H1 (cell line): ENCODE data around the gene KCNC2. TPM values are rescaled to one million over a fixed set of nuclear protein-coding genes. Genes with fewer than 3 reads are reported as not detected.

Source experiments
- CTCF ChIA-PET: fragments of 300-600 bp; sonication (Branson Sonifier 250); formaldehyde crosslinking; loops from one replicate; lab custom pipeline; 2021; ENCODE audit not compliant: partially characterized antibody; lab: Charles Lee
- POLR2A ChIA-PET: fragments of 300-600 bp; sonication (Branson Sonifier 250); formaldehyde crosslinking; loops from one replicate; lab custom pipeline; 2021; ENCODE audit warnings: inconsistent platforms; ENCODE audit not compliant: partially characterized antibody; lab: Charles Lee
- DNase-seq, 2 experiments: peaks; one replicate each; pipeline versions ENCODE4 v3.0.0 to v3.0.0-alpha.2; 2010 to 2022; ENCODE audit warnings: low spot score in 2 of 2, low read depth in 1 of 2, mixed read lengths in 1 of 2
- FAIRE-seq: peaks from 2 replicates; lab custom pipeline; 2011; peaks lifted over from hg19 to GRCh38; lab: Jason Lieb, UNC
- H2AFZ ChIP-seq: 2 replicates; pipeline ENCODE4 v1.8.1; 2012; ENCODE audit warnings: low read length, inconsistent platforms
- H2AK5ac ChIP-seq: 2 replicates; pipeline ENCODE4 v1.6.1; 2013; ENCODE audit warnings: low read depth, low read length
- H2BK120ac ChIP-seq: replicated peaks from 2 replicates; pipeline ENCODE3; 2013; ENCODE audit warnings: low read depth, low read length, inconsistent platforms
- H2BK12ac ChIP-seq: 2 replicates; pipeline ENCODE4 v1.6.1; 2013; ENCODE audit warnings: low read depth, low read length
- H2BK15ac ChIP-seq: 2 replicates; pipeline ENCODE4 v1.6.1; 2013; ENCODE audit warnings: low read length
- H2BK20ac ChIP-seq: 2 replicates; pipeline ENCODE4 v1.6.1; 2013; ENCODE audit warnings: low read length
- H2BK5ac ChIP-seq: 2 replicates; pipeline ENCODE4 v1.6.1; 2013; ENCODE audit warnings: low read depth, low read length
- H3K14ac ChIP-seq: 2 replicates; pipeline ENCODE4 v1.6.1; 2013; ENCODE audit warnings: inconsistent platforms; ENCODE audit not compliant: insufficient read length
- H3K18ac ChIP-seq: 2 replicates; pipeline ENCODE4 v1.6.1; 2013; ENCODE audit warnings: low read length; ENCODE audit errors: extremely low read depth
- H3K23ac ChIP-seq: 2 replicates; pipeline ENCODE4 v1.6.1; 2013; ENCODE audit warnings: inconsistent platforms; ENCODE audit not compliant: insufficient read length
- H3K23me2 ChIP-seq: 2 replicates; pipeline ENCODE4 v1.6.1; 2013; ENCODE audit warnings: low read depth, low read length
- H3K27ac ChIP-seq: 2 replicates; pipeline ENCODE4 v1.6.1; 2011; ENCODE audit warnings: low read depth, low read length, inconsistent platforms
- H3K27me3 ChIP-seq, 4 experiments: replicated peaks in 1 of 4; 1 replicate in 1 of 4; 2 replicates in 3 of 4; pipeline versions ENCODE4 v1.6.1 to v1.8.1; 2011 to 2013; ENCODE audit warnings: low read length in 3 of 4, mild to moderate bottlenecking in 3 of 4, inconsistent platforms in 2 of 4, mixed read lengths in 2 of 4, moderate library complexity in 1 of 4; ENCODE audit not compliant: control insufficient read depth in 3 of 4, insufficient read depth in 3 of 4; ENCODE audit errors: extremely low read depth in 1 of 4
- H3K36me3 ChIP-seq, 4 experiments: 2 replicates each; pipeline versions ENCODE4 v1.6.1 to v1.8.1; 2011 to 2013; ENCODE audit warnings: mild to moderate bottlenecking in 4 of 4, low read length in 3 of 4, moderate library complexity in 2 of 4, control low read depth in 1 of 4, inconsistent platforms in 1 of 4; ENCODE audit not compliant: insufficient read depth in 4 of 4, control insufficient read depth in 2 of 4
- H3K4ac ChIP-seq: replicated peaks from 2 replicates; pipeline ENCODE3; 2013; ENCODE audit warnings: low read length, low read depth, mixed read lengths, inconsistent platforms; ENCODE audit not compliant: insufficient read length
- H3K4me1 ChIP-seq, 4 experiments: replicated peaks in 1 of 4; 1 replicate in 1 of 4; 2 replicates in 3 of 4; pipeline versions ENCODE4 v1.6.1 to v1.8.1; 2011 to 2013; ENCODE audit warnings: low read length in 3 of 4, inconsistent platforms in 2 of 4, mixed read lengths in 1 of 4; ENCODE audit not compliant: insufficient read depth in 4 of 4, control insufficient read depth in 3 of 4
- H3K4me2 ChIP-seq, 2 experiments: 2 replicates each; pipeline versions ENCODE4 v1.6.1 to v1.8.1; 2011 to 2013; ENCODE audit warnings: low read depth in 2 of 2, low read length in 2 of 2, control low read depth in 1 of 2, inconsistent platforms in 1 of 2, mild to moderate bottlenecking in 1 of 2; ENCODE audit not compliant: insufficient read depth in 1 of 2
- H3K4me3 ChIP-seq, 4 experiments: fragments of 200-600, 300-600 bp in 1 of 4; sonication (generic), shearing (Covaris generic), sonication (Bioruptor Twin) in 1 of 4; 2 replicates each; pipeline versions ENCODE4 v1.5.1 to v1.8.1; 2011 to 2016; ENCODE audit warnings: low read length in 4 of 4, low read depth in 3 of 4, control low read depth in 2 of 4, inconsistent platforms in 2 of 4, mild to moderate bottlenecking in 2 of 4, mixed read lengths in 1 of 4, moderate library complexity in 1 of 4; ENCODE audit not compliant: insufficient read depth in 2 of 4; ENCODE audit errors: extremely low read depth in 1 of 4
- H3K56ac ChIP-seq: replicated peaks from 2 replicates; pipeline ENCODE3; 2013; ENCODE audit warnings: low read depth, mild to moderate bottlenecking, mixed read lengths, low read length, inconsistent platforms; ENCODE audit not compliant: insufficient read length
- H3K79me1 ChIP-seq: 2 replicates; pipeline ENCODE4 v1.6.1; 2013; ENCODE audit warnings: low read depth, low read length, control low read depth
- H3K79me2 ChIP-seq, 2 experiments: 2 replicates each; pipeline versions ENCODE4 v1.6.1 to v1.8.1; 2012 to 2013; ENCODE audit warnings: low read length in 2 of 2, mild to moderate bottlenecking in 2 of 2, inconsistent platforms in 1 of 2; ENCODE audit not compliant: insufficient read depth in 2 of 2, control insufficient read depth in 1 of 2
- H3K9ac ChIP-seq, 4 experiments: replicated peaks in 1 of 4; 1 replicate in 1 of 4; 2 replicates in 3 of 4; pipeline versions ENCODE4 v1.6.1 to v1.8.1; 2011 to 2013; ENCODE audit warnings: low read depth in 3 of 4, low read length in 3 of 4, control low read depth in 2 of 4, mild to moderate bottlenecking in 2 of 4, moderate library complexity in 2 of 4, inconsistent platforms in 1 of 4; ENCODE audit errors: extremely low read depth in 1 of 4
- H3K9me3 ChIP-seq, 2 experiments: 2 replicates each; pipeline versions ENCODE4 v1.6.1 to v1.8.1; 2012 to 2013; ENCODE audit warnings: mild to moderate bottlenecking in 2 of 2, moderate library complexity in 2 of 2, control low read depth in 1 of 2, inconsistent platforms in 1 of 2, low read depth in 1 of 2, low read length in 1 of 2, mixed read lengths in 1 of 2; ENCODE audit not compliant: insufficient read depth in 2 of 2
- H4K20me1 ChIP-seq, 2 experiments: replicated peaks in 1 of 2; 2 replicates each; pipeline versions ENCODE3 to v1.8.1; 2011 to 2013; ENCODE audit warnings: inconsistent platforms in 2 of 2, low read length in 2 of 2, mild to moderate bottlenecking in 1 of 2; ENCODE audit not compliant: insufficient read depth in 2 of 2, control insufficient read depth in 1 of 2
- H4K5ac ChIP-seq: 2 replicates; pipeline ENCODE4 v1.6.1; 2013; ENCODE audit warnings: low read length, low read depth, mixed read lengths, inconsistent platforms; ENCODE audit not compliant: insufficient read length
- H4K8ac ChIP-seq: 2 replicates; pipeline ENCODE4 v1.8.0; 2013; ENCODE audit warnings: mild to moderate bottlenecking, moderate library complexity, low read length, inconsistent platforms; ENCODE audit not compliant: insufficient read depth; ENCODE audit errors: extremely low read depth
- H4K91ac ChIP-seq: replicated peaks from 2 replicates; pipeline ENCODE3; 2013; ENCODE audit warnings: low read length, mixed read lengths, inconsistent platforms; ENCODE audit not compliant: insufficient read length
- ASH2L ChIP-seq: fragments of 200-600, 300-600 bp; sonication (generic); IDR thresholded peaks from one replicate; pipeline ENCODE4 v1.7.1; 2017; ENCODE audit warnings: low read length
- ATF2 ChIP-seq: IDR thresholded peaks from 2 replicates; pipeline ENCODE4 v1.6.1; 2012; ENCODE audit warnings: low read length, inconsistent platforms
- BCL11A ChIP-seq, 2 experiments: IDR thresholded peaks; one replicate each; pipeline ENCODE4 v1.6.1; 2011; ENCODE audit warnings: low read depth in 2 of 2, low read length in 2 of 2, mild to moderate bottlenecking in 2 of 2
- CBX8 ChIP-seq: fragments of 300-800, 300-1000 bp; sonication (generic); IDR thresholded peaks from 2 replicates; pipeline ENCODE4 v1.7.1; 2016; ENCODE audit warnings: low read depth, low read length, borderline replicate concordance
- CTBP2 ChIP-seq: IDR thresholded peaks from 2 replicates; pipeline ENCODE4 v1.7.0; 2011; ENCODE audit warnings: borderline replicate concordance, mild to moderate bottlenecking, moderate library complexity, mixed read lengths, low read length; ENCODE audit not compliant: insufficient read depth, insufficient read length
- EP300 ChIP-seq, 2 experiments: IDR thresholded peaks; 1 replicate in 1 of 2; 2 replicates in 1 of 2; pipeline ENCODE4 v1.6.1; 2011 to 2012; ENCODE audit warnings: low read depth in 2 of 2, low read length in 2 of 2, mild to moderate bottlenecking in 2 of 2, borderline replicate concordance in 1 of 2, inconsistent platforms in 1 of 2, moderate library complexity in 1 of 2
- GTF2F1 ChIP-seq: IDR thresholded peaks from 2 replicates; pipeline ENCODE4 v1.6.1; 2012; ENCODE audit warnings: low read depth, low read length, improper control_type of control experiment, borderline replicate concordance
- KDM1A ChIP-seq: fragments of 200-600, 300-600 bp; sonication (generic); IDR thresholded peaks from 2 replicates; pipeline ENCODE4 v1.7.1; 2016; ENCODE audit warnings: mild to moderate bottlenecking, low read length, borderline replicate concordance
- POLR2AphosphoS5 ChIP-seq: IDR thresholded peaks from 2 replicates; pipeline ENCODE4 v1.6.1; 2011; ENCODE audit warnings: low read depth, low read length
- SAP30 ChIP-seq: fragments of 300-600 bp; sonication (generic); IDR thresholded peaks from 2 replicates; pipeline ENCODE4 v1.7.1; 2012; ENCODE audit warnings: low read length, moderate library complexity, mild to moderate bottlenecking, inconsistent platforms; ENCODE audit not compliant: insufficient read depth, insufficient replicate concordance
- SIN3A ChIP-seq, 2 experiments: IDR thresholded peaks in 1 of 2; conservative IDR thresholded peaks in 1 of 2; 2 replicates each; pipeline ENCODE4 v1.6.1; 2011 to 2012; ENCODE audit warnings: low read length in 2 of 2, improper control_type of control experiment in 1 of 2, low read depth in 1 of 2, mild to moderate bottlenecking in 1 of 2
- SP4 ChIP-seq: IDR thresholded peaks from 2 replicates; pipeline ENCODE4 v1.6.1; 2012; ENCODE audit warnings: low read length, inconsistent platforms
- TBP ChIP-seq: IDR thresholded peaks from 2 replicates; pipeline ENCODE4 v1.6.1; 2011; ENCODE audit warnings: low read depth, low read length, improper control_type of control experiment
- WGBS, 2 experiments: shearing (Covaris generic) in 1 of 2; methylation state at CpG; one replicate each; pipeline versions ENCODE4 v1.1.6 to v1.1.7; 2013 to 2015; ENCODE audit warnings: low lambda C conversion rate in 2 of 2, mixed read lengths in 2 of 2, inconsistent platforms in 1 of 2, low coverage in 1 of 2, missing lambda C conversion rate in 1 of 2; ENCODE audit not compliant: insufficient replicate concordance in 2 of 2, insufficient coverage in 1 of 2, insufficient read length in 1 of 2; ENCODE audit errors: extremely low coverage in 1 of 2, missing lambda C conversion rate in 1 of 2; 5-methylcytosine and 5-hydroxymethylcytosine counted together
- polyA plus RNA-seq, 7 experiments: library from polyadenylated mRNA; depleted of rRNA in 3 of 7; stranded (reverse) in 5 of 7; unstranded in 2 of 7; fragments of >200 nt in 5 of 7; fragments of 200-250 nt in 2 of 7; gene quantifications; 1 replicate in 5 of 7; 2 replicates in 1 of 7; 4 replicates in 1 of 7; pipeline versions ENCODE4 v1.2.1 to v1.2.3, GENCODE V29; 2011 to 2013; ENCODE audit warnings: missing spikeins in 2 of 7, mixed read lengths in 2 of 7
- total RNA-seq: library from RNA; stranded (reverse); fragmentation: NEBNext Ultra II Directional; extraction: Animal tissue kit (Norgen Biotek cat#: 25700); gene quantifications from 2 replicates; pipeline ENCODE4 v1.2.1, GENCODE V29; 2021

Gene KCNC2
- total and polyA plus RNA-seq, 2 of the 8 experiments (the other 6 are each of a cell fraction or from before 2014, with no cell fraction given) = 0.03 TPM; not detected in 1

GRCh38 chr12:75048767-75049166 is 160.9 kb downstream of the KCNC2 start:
- no peak for FAIRE-seq
- no peak for TF ChIP-seq EP300 (IDR thresholded peaks at IDR 0.05; ENCODE audit: borderline replicate concordance in 1 of 2, low read depth in 2 of 2, low read length in 2 of 2)
- no peak for TF ChIP-seq ASH2L
- TF ChIP-seq TBP = no peak
- TF ChIP-seq BCL11A (IDR thresholded peaks at IDR 0.05; ENCODE audit: low read depth in 2 of 2, low read length in 2 of 2) = no peak
- TF ChIP-seq SAP30 = no peak
- TF ChIP-seq SIN3A (conservative IDR thresholded peaks at IDR 0.05 in 1 of 2, IDR thresholded peaks at IDR 0.05 in 1 of 2; ENCODE audit: low read depth in 1 of 2, low read length in 2 of 2) = no peak
- TF ChIP-seq CTBP2 = no peak
- no peak for TF ChIP-seq ATF2
- no peak for TF ChIP-seq POLR2AphosphoS5
- no peak for TF ChIP-seq SP4
- TF ChIP-seq CBX8 = no peak
- no peak for TF ChIP-seq KDM1A
- no peak for TF ChIP-seq GTF2F1

More at GRCh38 chr12:75048767-75049166, 160.9 kb downstream of the KCNC2 start:
- H3K79me1 ChIP-seq = no peaks in the 10 kb centered on the region
- H3K9me3 ChIP-seq = no peaks in the 10 kb centered on the region
- H2AK5ac ChIP-seq = no peak overlapping the region
- ChIA-PET CTCF (no interaction called here), POLR2A (no interaction called here)
- H4K8ac ChIP-seq = no peak overlapping the region
- no peak overlapping the region for H3K18ac ChIP-seq
- H3K23ac ChIP-seq = no peak overlapping the region
- H3K56ac ChIP-seq = no peak overlapping the region
- WGBS, 2 experiments = 97% methylated on average over 2 of the region's 2 CpGs; no CpG with 5 or more reads in 1 of the 2 experiments
- H3K36me3 ChIP-seq = no peaks in the 10 kb centered on the region
- H4K5ac ChIP-seq = no peak overlapping the region
- no peak overlapping the region for H3K14ac ChIP-seq
- no peak overlapping the region for H2AFZ ChIP-seq
- H3K4ac ChIP-seq = no peak overlapping the region
- no peaks in the 10 kb centered on the region for H3K23me2 ChIP-seq
- no peaks in the 10 kb centered on the region for H3K79me2 ChIP-seq
- no peak overlapping the region for H3K4me2 ChIP-seq
- H2BK12ac ChIP-seq = no peak overlapping the region
- H2BK5ac ChIP-seq = no peak overlapping the region
- no peak overlapping the region for H3K9ac ChIP-seq
- no peak overlapping the region for H2BK20ac ChIP-seq
- no peak overlapping the region for H2BK15ac ChIP-seq
- no peak overlapping the region for H4K91ac ChIP-seq
- no peaks in the 10 kb centered on the region for H3K4me1 ChIP-seq
- H4K20me1 ChIP-seq = no peaks in the 10 kb centered on the region
- no peaks in the 10 kb centered on the region for H3K27me3 ChIP-seq
- no peak for DNase-seq
- no peak overlapping the region for H3K27ac ChIP-seq
- no peak overlapping the region for H2BK120ac ChIP-seq
- H3K4me3 ChIP-seq = no peak overlapping the region
